Measurements from ENCODE around the gene SGK1.

- TF ChIP-seq CTCF (IDR thresholded peaks at IDR 0.05; ENCODE audit: low read depth, low read length, poor library complexity, severe bottlenecking) = no peak
- no peak for TF ChIP-seq EZH2phosphoT487 (IDR thresholded peaks at IDR 0.05; ENCODE audit: borderline replicate concordance, low read length)
Observed at GRCh38 chr6:134152767-134153485, 165.0 kb downstream of the SGK1 start.

All from DOHH2 (cell line).